H1 (cell line): ENCODE results near the gene RAMP3. TPM values are rescaled to one million over a fixed set of nuclear protein-coding genes. Genes with fewer than 3 reads are reported as not detected.

Source experiments
- CTCF ChIA-PET: fragments of 300-600 bp; sonication (Branson Sonifier 250); formaldehyde crosslinking; loops from one replicate; lab custom pipeline; 2021; ENCODE audit not compliant: partially characterized antibody; lab: Charles Lee
- POLR2A ChIA-PET: fragments of 300-600 bp; sonication (Branson Sonifier 250); formaldehyde crosslinking; loops from one replicate; lab custom pipeline; 2021; ENCODE audit warnings: inconsistent platforms; ENCODE audit not compliant: partially characterized antibody; lab: Charles Lee
- DNase-seq, 2 experiments: peaks; one replicate each; pipeline versions ENCODE4 v3.0.0 to v3.0.0-alpha.2; 2010 to 2022; ENCODE audit warnings: low spot score in 2 of 2, low read depth in 1 of 2, mixed read lengths in 1 of 2
- FAIRE-seq: peaks from 2 replicates; lab custom pipeline; 2011; peaks lifted over from hg19 to GRCh38; lab: Jason Lieb, UNC
- H2AFZ ChIP-seq: 2 replicates; pipeline ENCODE4 v1.8.1; 2012; ENCODE audit warnings: low read length, inconsistent platforms
- H2AK5ac ChIP-seq: 2 replicates; pipeline ENCODE4 v1.6.1; 2013; ENCODE audit warnings: low read depth, low read length
- H2BK120ac ChIP-seq: replicated peaks from 2 replicates; pipeline ENCODE3; 2013; ENCODE audit warnings: low read depth, low read length, inconsistent platforms
- H2BK12ac ChIP-seq: 2 replicates; pipeline ENCODE4 v1.6.1; 2013; ENCODE audit warnings: low read depth, low read length
- H2BK15ac ChIP-seq: 2 replicates; pipeline ENCODE4 v1.6.1; 2013; ENCODE audit warnings: low read length
- H2BK20ac ChIP-seq: 2 replicates; pipeline ENCODE4 v1.6.1; 2013; ENCODE audit warnings: low read length
- H2BK5ac ChIP-seq: 2 replicates; pipeline ENCODE4 v1.6.1; 2013; ENCODE audit warnings: low read depth, low read length
- H3K14ac ChIP-seq: 2 replicates; pipeline ENCODE4 v1.6.1; 2013; ENCODE audit warnings: inconsistent platforms; ENCODE audit not compliant: insufficient read length
- H3K18ac ChIP-seq: 2 replicates; pipeline ENCODE4 v1.6.1; 2013; ENCODE audit warnings: low read length; ENCODE audit errors: extremely low read depth
- H3K23ac ChIP-seq: 2 replicates; pipeline ENCODE4 v1.6.1; 2013; ENCODE audit warnings: inconsistent platforms; ENCODE audit not compliant: insufficient read length
- H3K23me2 ChIP-seq: 2 replicates; pipeline ENCODE4 v1.6.1; 2013; ENCODE audit warnings: low read depth, low read length
- H3K27ac ChIP-seq: 2 replicates; pipeline ENCODE4 v1.6.1; 2011; ENCODE audit warnings: low read depth, low read length, inconsistent platforms
- H3K27me3 ChIP-seq, 4 experiments: replicated peaks in 1 of 4; 1 replicate in 1 of 4; 2 replicates in 3 of 4; pipeline versions ENCODE4 v1.6.1 to v1.8.1; 2011 to 2013; ENCODE audit warnings: low read length in 3 of 4, mild to moderate bottlenecking in 3 of 4, inconsistent platforms in 2 of 4, mixed read lengths in 2 of 4, moderate library complexity in 1 of 4; ENCODE audit not compliant: control insufficient read depth in 3 of 4, insufficient read depth in 3 of 4; ENCODE audit errors: extremely low read depth in 1 of 4
- H3K36me3 ChIP-seq, 4 experiments: 2 replicates each; pipeline versions ENCODE4 v1.6.1 to v1.8.1; 2011 to 2013; ENCODE audit warnings: mild to moderate bottlenecking in 4 of 4, low read length in 3 of 4, moderate library complexity in 2 of 4, control low read depth in 1 of 4, inconsistent platforms in 1 of 4; ENCODE audit not compliant: insufficient read depth in 4 of 4, control insufficient read depth in 2 of 4
- H3K4ac ChIP-seq: replicated peaks from 2 replicates; pipeline ENCODE3; 2013; ENCODE audit warnings: low read length, low read depth, mixed read lengths, inconsistent platforms; ENCODE audit not compliant: insufficient read length
- H3K4me1 ChIP-seq, 4 experiments: replicated peaks in 1 of 4; 1 replicate in 1 of 4; 2 replicates in 3 of 4; pipeline versions ENCODE4 v1.6.1 to v1.8.1; 2011 to 2013; ENCODE audit warnings: low read length in 3 of 4, inconsistent platforms in 2 of 4, mixed read lengths in 1 of 4; ENCODE audit not compliant: insufficient read depth in 4 of 4, control insufficient read depth in 3 of 4
- H3K4me2 ChIP-seq, 2 experiments: 2 replicates each; pipeline versions ENCODE4 v1.6.1 to v1.8.1; 2011 to 2013; ENCODE audit warnings: low read depth in 2 of 2, low read length in 2 of 2, control low read depth in 1 of 2, inconsistent platforms in 1 of 2, mild to moderate bottlenecking in 1 of 2; ENCODE audit not compliant: insufficient read depth in 1 of 2
- H3K4me3 ChIP-seq, 4 experiments: fragments of 200-600, 300-600 bp in 1 of 4; sonication (generic), shearing (Covaris generic), sonication (Bioruptor Twin) in 1 of 4; 2 replicates each; pipeline versions ENCODE4 v1.5.1 to v1.8.1; 2011 to 2016; ENCODE audit warnings: low read length in 4 of 4, low read depth in 3 of 4, control low read depth in 2 of 4, inconsistent platforms in 2 of 4, mild to moderate bottlenecking in 2 of 4, mixed read lengths in 1 of 4, moderate library complexity in 1 of 4; ENCODE audit not compliant: insufficient read depth in 2 of 4; ENCODE audit errors: extremely low read depth in 1 of 4
- H3K56ac ChIP-seq: replicated peaks from 2 replicates; pipeline ENCODE3; 2013; ENCODE audit warnings: low read depth, mild to moderate bottlenecking, mixed read lengths, low read length, inconsistent platforms; ENCODE audit not compliant: insufficient read length
- H3K79me1 ChIP-seq: 2 replicates; pipeline ENCODE4 v1.6.1; 2013; ENCODE audit warnings: low read depth, low read length, control low read depth
- H3K79me2 ChIP-seq, 2 experiments: 2 replicates each; pipeline versions ENCODE4 v1.6.1 to v1.8.1; 2012 to 2013; ENCODE audit warnings: low read length in 2 of 2, mild to moderate bottlenecking in 2 of 2, inconsistent platforms in 1 of 2; ENCODE audit not compliant: insufficient read depth in 2 of 2, control insufficient read depth in 1 of 2
- H3K9ac ChIP-seq, 4 experiments: replicated peaks in 1 of 4; 1 replicate in 1 of 4; 2 replicates in 3 of 4; pipeline versions ENCODE4 v1.6.1 to v1.8.1; 2011 to 2013; ENCODE audit warnings: low read depth in 3 of 4, low read length in 3 of 4, control low read depth in 2 of 4, mild to moderate bottlenecking in 2 of 4, moderate library complexity in 2 of 4, inconsistent platforms in 1 of 4; ENCODE audit errors: extremely low read depth in 1 of 4
- H3K9me3 ChIP-seq, 2 experiments: 2 replicates each; pipeline versions ENCODE4 v1.6.1 to v1.8.1; 2012 to 2013; ENCODE audit warnings: mild to moderate bottlenecking in 2 of 2, moderate library complexity in 2 of 2, control low read depth in 1 of 2, inconsistent platforms in 1 of 2, low read depth in 1 of 2, low read length in 1 of 2, mixed read lengths in 1 of 2; ENCODE audit not compliant: insufficient read depth in 2 of 2
- H4K20me1 ChIP-seq, 2 experiments: replicated peaks in 1 of 2; 2 replicates each; pipeline versions ENCODE3 to v1.8.1; 2011 to 2013; ENCODE audit warnings: inconsistent platforms in 2 of 2, low read length in 2 of 2, mild to moderate bottlenecking in 1 of 2; ENCODE audit not compliant: insufficient read depth in 2 of 2, control insufficient read depth in 1 of 2
- H4K5ac ChIP-seq: 2 replicates; pipeline ENCODE4 v1.6.1; 2013; ENCODE audit warnings: low read length, low read depth, mixed read lengths, inconsistent platforms; ENCODE audit not compliant: insufficient read length
- H4K8ac ChIP-seq: 2 replicates; pipeline ENCODE4 v1.8.0; 2013; ENCODE audit warnings: mild to moderate bottlenecking, moderate library complexity, low read length, inconsistent platforms; ENCODE audit not compliant: insufficient read depth; ENCODE audit errors: extremely low read depth
- H4K91ac ChIP-seq: replicated peaks from 2 replicates; pipeline ENCODE3; 2013; ENCODE audit warnings: low read length, mixed read lengths, inconsistent platforms; ENCODE audit not compliant: insufficient read length
- CBX8 ChIP-seq: fragments of 300-800, 300-1000 bp; sonication (generic); IDR thresholded peaks from 2 replicates; pipeline ENCODE4 v1.7.1; 2016; ENCODE audit warnings: low read depth, low read length, borderline replicate concordance
- CHD2 ChIP-seq: IDR thresholded peaks from 2 replicates; pipeline ENCODE4 v1.6.1; 2012; ENCODE audit warnings: low read length, improper control_type of control experiment
- FOSL1 ChIP-seq: IDR thresholded peaks from 2 replicates; pipeline ENCODE4 v1.6.1; 2011; ENCODE audit warnings: mild to moderate bottlenecking, low read depth, low read length, moderate library complexity; ENCODE audit not compliant: insufficient read depth
- HDAC2 ChIP-seq, 2 experiments: fragments of 300-600 bp in 1 of 2; sonication (generic) in 1 of 2; IDR thresholded peaks; 2 replicates each; pipeline ENCODE4 v1.6.1; 2011 to 2012; ENCODE audit warnings: low read depth in 2 of 2, low read length in 2 of 2, mild to moderate bottlenecking in 2 of 2, moderate library complexity in 2 of 2, borderline replicate concordance in 1 of 2, inconsistent platforms in 1 of 2
- KDM5A ChIP-seq: fragments of 200-600 bp; IDR thresholded peaks from 2 replicates; pipeline ENCODE4 v1.7.1; 2012; ENCODE audit warnings: mild to moderate bottlenecking, low read length, inconsistent platforms, mixed read lengths
- PHF8 ChIP-seq: fragments of 200-600 bp; sonication (generic); conservative IDR thresholded peaks from 2 replicates; pipeline ENCODE4 v1.7.1; 2012; ENCODE audit warnings: low read depth, mild to moderate bottlenecking, inconsistent platforms, low read length, moderate library complexity
- RFX5 ChIP-seq: IDR thresholded peaks from 2 replicates; pipeline ENCODE4 v1.6.1; 2011; ENCODE audit warnings: low read depth, low read length, improper control_type of control experiment, borderline replicate concordance
- RNF2 ChIP-seq: fragments of 200-900, 300-1000 bp; sonication (generic); IDR thresholded peaks from 2 replicates; pipeline ENCODE4 v1.7.1; 2016; ENCODE audit warnings: borderline replicate concordance, low read depth, mild to moderate bottlenecking, antibody characterized with exemption, low read length; ENCODE audit not compliant: poor library complexity, severe bottlenecking; ENCODE audit errors: missing control alignments
- TBP ChIP-seq: IDR thresholded peaks from 2 replicates; pipeline ENCODE4 v1.6.1; 2011; ENCODE audit warnings: low read depth, low read length, improper control_type of control experiment
- TCF12 ChIP-seq: IDR thresholded peaks from 2 replicates; pipeline ENCODE4 v1.6.1; 2011; ENCODE audit warnings: low read depth, mild to moderate bottlenecking, low read length
- YY1 ChIP-seq: IDR thresholded peaks from 2 replicates; pipeline ENCODE4 v1.6.1; 2011; ENCODE audit warnings: low read depth, mild to moderate bottlenecking, low read length
- ZNF274 ChIP-seq: IDR thresholded peaks from 2 replicates; pipeline ENCODE4 v1.7.0; 2012; ENCODE audit warnings: low read length, borderline replicate concordance; ENCODE audit errors: extremely low read depth
- WGBS, 2 experiments: shearing (Covaris generic) in 1 of 2; methylation state at CpG; one replicate each; pipeline versions ENCODE4 v1.1.6 to v1.1.7; 2013 to 2015; ENCODE audit warnings: low lambda C conversion rate in 2 of 2, mixed read lengths in 2 of 2, inconsistent platforms in 1 of 2, low coverage in 1 of 2, missing lambda C conversion rate in 1 of 2; ENCODE audit not compliant: insufficient replicate concordance in 2 of 2, insufficient coverage in 1 of 2, insufficient read length in 1 of 2; ENCODE audit errors: extremely low coverage in 1 of 2, missing lambda C conversion rate in 1 of 2; 5-methylcytosine and 5-hydroxymethylcytosine counted together
- polyA plus RNA-seq, 7 experiments: library from polyadenylated mRNA; depleted of rRNA in 3 of 7; stranded (reverse) in 5 of 7; unstranded in 2 of 7; fragments of >200 nt in 5 of 7; fragments of 200-250 nt in 2 of 7; gene quantifications; 1 replicate in 5 of 7; 2 replicates in 1 of 7; 4 replicates in 1 of 7; pipeline versions ENCODE4 v1.2.1 to v1.2.3, GENCODE V29; 2011 to 2013; ENCODE audit warnings: missing spikeins in 2 of 7, mixed read lengths in 2 of 7
- total RNA-seq: library from RNA; stranded (reverse); fragmentation: NEBNext Ultra II Directional; extraction: Animal tissue kit (Norgen Biotek cat#: 25700); gene quantifications from 2 replicates; pipeline ENCODE4 v1.2.1, GENCODE V29; 2021
- TF ChIP-seq, protein P1 (sequence below): IDR thresholded peaks from 2 replicates; pipeline ENCODE4 v1.6.1; 2011; ENCODE audit warnings: low read depth, mild to moderate bottlenecking, low read length; ENCODE audit not compliant: insufficient read depth

RAMP3 gene
- total and polyA plus RNA-seq, 2 of the 8 experiments (the other 6 are each of a cell fraction or from before 2014, with no cell fraction given), result 0.88 to 0.98 TPM

GRCh38 chr7:45117582-45117981 lies 40.0 kb upstream of the RAMP3 start:
- no peaks in the 10 kb centered on the region for H3K79me2 ChIP-seq
- POLR2A ChIA-PET, result interaction anchor here (1.3 kb wide), 1 partner anchor 132 kb away, joined by 4 read pairs; no protein-coding TSS in a partner anchor
- no peak overlapping the region for H3K14ac ChIP-seq
- no peak overlapping the region for H3K4ac ChIP-seq
- no peak overlapping the region for H2BK20ac ChIP-seq
- H3K4me1 ChIP-seq, result no peaks in the 10 kb centered on the region
- no peaks in the 10 kb centered on the region for H3K23me2 ChIP-seq
- no peak overlapping the region for H4K5ac ChIP-seq
- no peaks in the 10 kb centered on the region for H3K79me1 ChIP-seq
- H3K9ac ChIP-seq, result no peak overlapping the region
- FAIRE-seq (no peak), DNase-seq (no peak)
- H4K91ac ChIP-seq, result no peak overlapping the region
- H3K9me3 ChIP-seq, result no peaks in the 10 kb centered on the region
- no peak overlapping the region for H2BK15ac ChIP-seq
- no peak overlapping the region for H3K23ac ChIP-seq
- no peak overlapping the region for H3K4me3 ChIP-seq
- no peak overlapping the region for H4K8ac ChIP-seq
- CTCF ChIA-PET, result interaction anchor here (1.6 to 4.2 kb wide), 2 partner anchors 18 to 144 kb away, joined by 4 to 21 read pairs; no protein-coding TSS in a partner anchor
- peaks cover 0 to 4% (median 1%) of the 10 kb centered on the region in 4 experiments; a peak in 1 of 7 replicates for H3K27me3 ChIP-seq
- WGBS, 2 experiments, result 72% methylated on average over 4 of the region's 4 CpGs; no CpG with 5 or more reads in 1 of the 2 experiments
- no peak overlapping the region for H3K27ac ChIP-seq
- TF ChIP-seq CHD2 (no peak), ZNF274 (no peak), FOSL1 (no peak), TCF12 (no peak), CBX8 (no peak), YY1 (no peak), RNF2 (no peak), PHF8 (no peak), KDM5A (no peak), TBP (no peak), RFX5 (no peak), HDAC2 (IDR thresholded peaks at IDR 0.05; ENCODE audit: borderline replicate concordance in 1 of 2, low read depth in 2 of 2, low read length in 2 of 2) (no peak)
- TF ChIP-seq, protein P1, sequence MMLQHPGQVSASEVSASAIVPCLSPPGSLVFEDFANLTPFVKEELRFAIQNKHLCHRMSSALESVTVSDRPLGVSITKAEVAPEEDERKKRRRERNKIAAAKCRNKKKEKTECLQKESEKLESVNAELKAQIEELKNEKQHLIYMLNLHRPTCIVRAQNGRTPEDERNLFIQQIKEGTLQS, result no peak
- H2BK5ac ChIP-seq, result no peak overlapping the region
- no peaks in the 10 kb centered on the region for H4K20me1 ChIP-seq
- H2AFZ ChIP-seq, result no peak overlapping the region
- no peak overlapping the region for H2BK120ac ChIP-seq
- no peak overlapping the region for H3K4me2 ChIP-seq
- H3K36me3 ChIP-seq, result no peaks in the 10 kb centered on the region
- H2AK5ac ChIP-seq, result no peak overlapping the region
- H3K18ac ChIP-seq, result no peak overlapping the region
- no peak overlapping the region for H3K56ac ChIP-seq
- peak overlapping the region; percentile 43; the same call in 1 of the 2 replicates for H2BK12ac ChIP-seq
